Measurements from ENCODE around the gene RAI1.

Gene RAI1

GRCh38 chr17:17754719-17755686 is 73.7 kb downstream of the RAI1 start:
- DNase-seq (ENCODE audit: insufficient read length): no peak
- no peak for TF ChIP-seq TAF1 (IDR thresholded peaks at IDR 0.05; ENCODE audit: borderline replicate concordance, low read depth, low read length)
- TF ChIP-seq POLR2AphosphoS5 (IDR thresholded peaks at IDR 0.05; ENCODE audit: low read depth, low read length): no peak
- no peak for TF ChIP-seq POLR2A (IDR thresholded peaks at IDR 0.05; ENCODE audit: low read depth, low read length)

GRCh38 chr17:17755715-17756114 is 74.5 kb downstream of the RAI1 start:
- FAIRE-seq: no peak

More at GRCh38 chr17:17754719-17755686, 73.7 kb downstream of the RAI1 start:
- no peak for FAIRE-seq

GRCh38 chr17:17757391-17757791 is 76.1 kb downstream of the RAI1 start:
- FAIRE-seq (peak; percentile 57), DNase-seq (ENCODE audit: insufficient read length) (no peak)
- TF ChIP-seq POLR2AphosphoS5 (IDR thresholded peaks at IDR 0.05; ENCODE audit: low read depth, low read length) (no peak), POLR2A (IDR thresholded peaks at IDR 0.05; ENCODE audit: low read depth, low read length) (no peak), TAF1 (IDR thresholded peaks at IDR 0.05; ENCODE audit: borderline replicate concordance, low read depth, low read length) (no peak)

More at GRCh38 chr17:17755715-17756114, 74.5 kb downstream of the RAI1 start:
- DNase-seq (ENCODE audit: insufficient read length): no peak
- TF ChIP-seq TAF1 (IDR thresholded peaks at IDR 0.05; ENCODE audit: borderline replicate concordance, low read depth, low read length) (no peak), POLR2AphosphoS5 (IDR thresholded peaks at IDR 0.05; ENCODE audit: low read depth, low read length) (no peak), POLR2A (IDR thresholded peaks at IDR 0.05; ENCODE audit: low read depth, low read length) (no peak)

- TF ChIP-seq POLR2A (IDR thresholded peaks at IDR 0.05; ENCODE audit: low read depth, low read length): no peak
- no peak for TF ChIP-seq POLR2AphosphoS5 (IDR thresholded peaks at IDR 0.05; ENCODE audit: low read depth, low read length)
- TF ChIP-seq TAF1 (IDR thresholded peaks at IDR 0.05; ENCODE audit: borderline replicate concordance, low read depth, low read length): no peak
- FAIRE-seq: no peak
- DNase-seq (ENCODE audit: insufficient read length): no peak
Observed at GRCh38 chr17:17757956-17758845, 76.9 kb downstream of the RAI1 start.

- TF ChIP-seq POLR2AphosphoS5 (IDR thresholded peaks at IDR 0.05; ENCODE audit: low read depth, low read length) (no peak), TAF1 (IDR thresholded peaks at IDR 0.05; ENCODE audit: borderline replicate concordance, low read depth, low read length) (no peak), POLR2A (IDR thresholded peaks at IDR 0.05; ENCODE audit: low read depth, low read length) (no peak)
- FAIRE-seq (no peak), DNase-seq (ENCODE audit: insufficient read length) (no peak)
Observed at GRCh38 chr17:17758941-17759563, 77.8 kb downstream of the RAI1 start.

- DNase-seq (ENCODE audit: insufficient read length) (no peak), FAIRE-seq (no peak)
- TF ChIP-seq TAF1 (IDR thresholded peaks at IDR 0.05; ENCODE audit: borderline replicate concordance, low read depth, low read length) (no peak), POLR2AphosphoS5 (IDR thresholded peaks at IDR 0.05; ENCODE audit: low read depth, low read length) (no peak), POLR2A (IDR thresholded peaks at IDR 0.05; ENCODE audit: low read depth, low read length) (no peak)
Observed at GRCh38 chr17:17760350-17760749, 79.1 kb downstream of the RAI1 start.

GRCh38 chr17:17760872-17761550 is 79.8 kb downstream of the RAI1 start:
- TF ChIP-seq POLR2A (IDR thresholded peaks at IDR 0.05; ENCODE audit: low read depth, low read length) (no peak), POLR2AphosphoS5 (IDR thresholded peaks at IDR 0.05; ENCODE audit: low read depth, low read length) (no peak), TAF1 (IDR thresholded peaks at IDR 0.05; ENCODE audit: borderline replicate concordance, low read depth, low read length) (no peak)
- FAIRE-seq: no peak
- no peak for DNase-seq (ENCODE audit: insufficient read length)

- no peak for FAIRE-seq
- no peak for DNase-seq (ENCODE audit: insufficient read length)
- TF ChIP-seq POLR2AphosphoS5 (IDR thresholded peaks at IDR 0.05; ENCODE audit: low read depth, low read length) (no peak), POLR2A (IDR thresholded peaks at IDR 0.05; ENCODE audit: low read depth, low read length) (no peak), TAF1 (IDR thresholded peaks at IDR 0.05; ENCODE audit: borderline replicate concordance, low read depth, low read length) (no peak)
Observed at GRCh38 chr17:17761894-17762743, 80.9 kb downstream of the RAI1 start.

- TF ChIP-seq POLR2AphosphoS5 (IDR thresholded peaks at IDR 0.05; ENCODE audit: low read depth, low read length) (no peak), POLR2A (IDR thresholded peaks at IDR 0.05; ENCODE audit: low read depth, low read length) (no peak), TAF1 (IDR thresholded peaks at IDR 0.05; ENCODE audit: borderline replicate concordance, low read depth, low read length) (no peak)
- FAIRE-seq (no peak), DNase-seq (ENCODE audit: insufficient read length) (no peak)
Observed at GRCh38 chr17:17762744-17763105, 81.5 kb downstream of the RAI1 start.

- FAIRE-seq (no peak), DNase-seq (ENCODE audit: insufficient read length) (no peak)
- TF ChIP-seq TAF1 (IDR thresholded peaks at IDR 0.05; ENCODE audit: borderline replicate concordance, low read depth, low read length): no peak
- no peak for TF ChIP-seq POLR2AphosphoS5 (IDR thresholded peaks at IDR 0.05; ENCODE audit: low read depth, low read length)
- TF ChIP-seq POLR2A (IDR thresholded peaks at IDR 0.05; ENCODE audit: low read depth, low read length): no peak
Observed at GRCh38 chr17:17763136-17763535, 81.9 kb downstream of the RAI1 start.
